Activated CD4-positive, alpha-beta memory T cell treated with anti-CD3 and anti-CD28 coated beads for 36 hours (primary cell): Measurements from ENCODE around the gene MYOZ1. TPM values are rescaled to one million over a fixed set of nuclear protein-coding genes. Genes with fewer than 3 reads are reported as not detected.
"Not testable (repeated sequence)": the region's sequence is repeated elsewhere in the genome, so short reads cannot be mapped to it uniquely, and the experiment has no call there.

Experiments
- CTCF ChIA-PET: fragments of 350-600 bp; sonication (Branson Sonifier 250); formaldehyde crosslinking; loops from one replicate; lab custom pipeline; 2021; ENCODE audit warnings: antibody characterized with exemption, inconsistent platforms; lab: Charles Lee
- POLR2A ChIA-PET: fragments of 350-600 bp; sonication (Branson Sonifier 250); formaldehyde crosslinking; loops from one replicate; lab custom pipeline; 2021; ENCODE audit warnings: antibody characterized with exemption; lab: Charles Lee
- DNase-seq: peaks from one replicate; pipeline ENCODE4 v3.0.0-alpha.2; 2020
- H3K27ac Mint-ChIP-seq: one replicate; pipeline ENCODE4 v1.8.0; 2021; ENCODE audit warnings: mixed read lengths
- H3K27me3 Mint-ChIP-seq: one replicate; pipeline ENCODE4 v1.8.0; 2021; ENCODE audit warnings: mixed read lengths
- H3K36me3 Mint-ChIP-seq: one replicate; pipeline ENCODE4 v1.8.0; 2021; ENCODE audit warnings: mixed read lengths
- H3K4me1 Mint-ChIP-seq: one replicate; pipeline ENCODE4 v1.8.0; 2021; ENCODE audit warnings: low read depth, mixed read lengths
- H3K4me3 Mint-ChIP-seq: one replicate; pipeline ENCODE4 v1.8.0; 2021; ENCODE audit warnings: mild to moderate bottlenecking, mixed read lengths
- H3K9me3 Mint-ChIP-seq: one replicate; pipeline ENCODE4 v1.8.0; 2021; ENCODE audit warnings: mixed read lengths
- intact Hi-C: fragments of 100-400 bp; cut with micrococcal nuclease; formaldehyde crosslinking; loops from one replicate; pipeline ENCODE4 v1.15.1; 2023
- total RNA-seq, 2 experiments: library from RNA; stranded (reverse); gene quantifications; one replicate each; pipeline ENCODE4 v1.2.3, GENCODE V29; 2021

Gene MYOZ1
- total RNA-seq, 2 experiments from 2014 or later, result not detected

DNA sequence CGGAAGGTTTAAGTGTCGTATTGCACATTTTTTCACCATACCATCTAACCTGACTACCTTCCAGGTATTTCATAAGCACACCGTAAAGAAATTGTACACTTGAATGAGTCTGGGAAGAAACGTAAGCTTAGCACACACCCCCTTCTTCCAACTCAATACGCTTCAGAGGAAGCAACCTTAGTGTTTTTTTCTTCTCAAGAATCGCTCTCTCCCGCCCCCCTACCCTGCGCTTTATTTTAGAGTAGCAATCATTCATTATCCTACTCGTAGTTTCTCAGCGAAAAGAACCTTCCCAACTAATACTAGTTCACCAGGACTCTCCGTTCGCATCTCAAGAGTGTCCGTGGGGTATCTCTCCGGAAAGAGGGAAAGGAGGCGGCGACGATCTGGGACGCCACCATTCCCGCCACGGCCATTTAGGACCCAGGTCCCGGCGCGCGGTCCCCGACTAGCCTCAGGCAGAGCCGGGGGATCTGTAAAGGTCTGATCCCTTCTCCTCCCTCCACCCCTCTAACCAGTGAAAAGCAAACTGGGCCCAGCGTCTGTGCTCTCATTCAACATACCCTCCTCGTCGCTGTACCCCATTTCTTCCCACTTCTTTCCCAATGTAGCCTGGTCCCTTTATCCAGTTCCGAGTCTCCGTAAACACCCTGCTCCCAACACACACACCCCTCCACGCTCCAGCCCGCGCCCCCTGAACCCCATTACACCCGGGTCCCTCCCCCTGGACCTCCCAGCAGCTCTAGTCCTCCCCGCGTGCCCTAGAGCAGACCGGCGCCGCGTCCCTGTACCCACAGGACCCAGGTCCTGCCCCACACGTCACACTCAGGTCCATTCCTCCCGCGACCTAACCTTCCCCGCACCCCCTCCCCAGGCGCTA is 16.0 kb downstream of the MYOZ1 start:
- intact Hi-C loops, result loop anchor here (5.0 to 10.0 kb wide), 3 partner anchors 98 to 213 kb away; partner anchors contain the start of gene ANXA7
- POLR2A ChIA-PET, result interaction anchor here (0.6 to 1.0 kb wide), 4 partner anchors 65 to 528 kb away, joined by 3 to 7 read pairs (median 4); no protein-coding TSS in a partner anchor
- peak; percentile 32 for DNase-seq
- Mint-ChIP-seq H3K4me3 (peak overlapping the region; percentile 94), H3K27me3 (no peaks in the 10 kb centered on the region), H3K36me3 (peaks cover 3% of the 10 kb centered on the region), H3K9me3 (no peaks in the 10 kb centered on the region), H3K4me1 (peaks cover 17% of the 10 kb centered on the region), H3K27ac (peak overlapping the region; percentile 93)
- CTCF ChIA-PET, result interaction anchor here (0.8 to 2.0 kb wide), 3 partner anchors 9 to 95 kb away, joined by 3 to 9 read pairs (median 4); no protein-coding TSS in a partner anchor

DNA sequence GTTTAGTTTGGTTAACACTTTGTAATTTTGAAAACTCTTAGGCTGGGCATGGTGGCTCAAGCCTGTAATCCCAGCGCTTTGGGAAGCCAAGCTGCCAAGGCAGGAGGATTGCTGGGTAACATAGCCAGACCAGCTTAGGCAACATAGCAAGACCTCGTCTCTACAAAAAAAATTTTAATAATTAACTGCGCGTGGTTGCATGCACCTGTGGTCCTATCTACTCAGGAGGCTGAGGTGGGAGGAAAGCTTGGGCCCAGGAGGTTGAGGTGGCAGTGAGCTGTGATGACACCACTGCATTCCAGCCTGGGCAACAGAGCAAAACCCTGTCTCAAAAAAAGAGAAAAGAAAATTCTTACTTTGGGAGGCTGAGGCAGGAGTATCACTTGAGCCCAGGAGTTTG is 18.2 kb downstream of the MYOZ1 start:
- no peak for DNase-seq
- H3K9me3 Mint-ChIP-seq, result no peaks in the 10 kb centered on the region
- H3K27ac Mint-ChIP-seq, result no peak overlapping the region
- H3K36me3 Mint-ChIP-seq, result peaks cover 3% of the 10 kb centered on the region
- intact Hi-C loops, result loop anchor here (10.0 kb wide), 1 partner anchor 152 kb away; a partner anchor contains a TSS
- peaks cover 17% of the 10 kb centered on the region for H3K4me1 Mint-ChIP-seq
- H3K4me3 Mint-ChIP-seq, result no peak overlapping the region
- ChIA-PET CTCF (interaction anchor here (1.0 to 1.4 kb wide), 2 partner anchors 20 to 94 kb away, joined by 3 read pairs; no protein-coding TSS in a partner anchor), POLR2A (no interaction called here)
- no peaks in the 10 kb centered on the region for H3K27me3 Mint-ChIP-seq

GRCh38 chr10:73620974-73621373 is 20.3 kb downstream of the MYOZ1 start:
- intact Hi-C loops, result loop anchor here (10.0 kb wide), 1 partner anchor 154 kb away; a partner anchor contains a TSS
- not testable (repeated sequence) for H3K36me3 Mint-ChIP-seq

DNA sequence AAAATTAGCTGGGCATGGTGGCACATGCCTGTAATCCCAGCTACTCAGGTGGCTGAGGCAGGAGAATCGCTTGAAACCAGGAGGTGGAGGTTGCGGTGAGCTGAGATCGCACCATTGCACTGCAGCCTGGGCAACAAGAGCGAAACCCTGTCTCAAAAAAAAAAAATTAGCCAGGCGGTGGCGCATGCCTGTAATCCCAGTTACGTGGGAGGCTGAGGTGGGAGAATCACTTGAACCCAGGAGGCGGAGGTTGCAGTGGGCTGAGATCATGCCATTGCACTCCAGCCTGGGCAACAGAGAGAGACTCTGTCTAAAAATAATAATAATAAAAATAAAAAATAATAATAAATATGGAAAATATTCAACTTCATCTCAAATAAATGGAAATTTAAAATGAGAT is 24.1 kb downstream of the MYOZ1 start:
- H3K4me3 Mint-ChIP-seq, intact Hi-C loops, H3K27ac Mint-ChIP-seq, POLR2A ChIA-PET, H3K9me3 Mint-ChIP-seq, H3K27me3 Mint-ChIP-seq, H3K36me3 Mint-ChIP-seq, H3K4me1 Mint-ChIP-seq, DNase-seq: not testable (repeated sequence)
- CTCF ChIA-PET, result interaction anchor here (1.4 kb wide), 1 partner anchor 27 kb away, joined by 3 read pairs; no protein-coding TSS in a partner anchor

More at GRCh38 chr10:73620974-73621373, 20.3 kb downstream of the MYOZ1 start:
- DNase-seq, H3K27ac Mint-ChIP-seq, POLR2A ChIA-PET, CTCF ChIA-PET, H3K4me3 Mint-ChIP-seq, H3K4me1 Mint-ChIP-seq, H3K27me3 Mint-ChIP-seq, H3K9me3 Mint-ChIP-seq: not testable (repeated sequence)

DNA sequence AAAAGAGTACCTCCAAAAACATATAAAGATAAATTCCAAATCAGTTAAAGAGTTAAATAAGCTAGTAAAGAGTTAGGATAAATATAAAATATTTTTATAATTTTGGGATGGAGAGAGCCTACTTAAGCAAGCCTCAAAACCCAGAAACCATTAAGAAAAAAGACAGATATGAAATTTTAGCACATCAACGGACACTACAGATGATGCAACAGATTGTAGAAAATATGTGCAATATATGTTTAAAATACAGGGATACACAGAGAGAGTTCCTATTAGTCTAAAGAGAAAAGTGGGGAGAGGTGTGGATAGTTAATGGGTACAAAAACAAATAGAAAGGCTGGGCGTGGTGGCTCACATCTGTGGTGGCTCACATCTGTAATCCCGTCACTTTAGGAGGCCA is 26.6 kb downstream of the MYOZ1 start:
- POLR2A ChIA-PET, result no interaction called here

DNA sequence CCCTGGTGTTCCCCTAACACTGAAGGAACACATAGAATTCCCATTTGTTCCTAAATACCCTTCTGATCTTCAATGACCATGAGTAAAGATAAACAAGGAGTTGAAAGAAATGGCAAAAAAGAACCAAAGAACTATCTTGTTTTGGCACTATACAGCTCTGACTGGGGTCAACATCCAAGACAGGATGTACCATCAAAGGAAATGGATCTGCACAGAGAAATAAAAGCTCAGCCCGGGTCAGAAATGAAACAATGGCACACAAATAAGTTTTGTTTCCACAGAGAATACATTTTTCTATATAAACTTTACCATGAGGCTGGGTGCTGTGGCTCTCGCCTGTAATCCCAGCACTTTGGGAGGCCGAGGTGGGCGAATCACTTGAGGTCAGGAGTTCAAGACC is 32.2 kb downstream of the MYOZ1 start:
- Mint-ChIP-seq H3K27ac (no peak overlapping the region), H3K4me1 (no peaks in the 10 kb centered on the region), H3K36me3 (no peaks in the 10 kb centered on the region), H3K4me3 (no peak overlapping the region), H3K27me3 (no peaks in the 10 kb centered on the region), H3K9me3 (no peaks in the 10 kb centered on the region)
- CTCF ChIA-PET, result interaction anchor here (1.4 kb wide), 1 partner anchor 36 kb away, joined by 3 read pairs; no protein-coding TSS in a partner anchor
- POLR2A ChIA-PET, result no interaction called here
- DNase-seq, result no peak
- intact Hi-C loops, result no loop called here

More for the DNA sequence above, 26.6 kb downstream of the MYOZ1 start:
- Mint-ChIP-seq H3K4me1 (no peaks in the 10 kb centered on the region), H3K4me3 (no peak overlapping the region), H3K27me3 (no peaks in the 10 kb centered on the region), H3K36me3 (no peaks in the 10 kb centered on the region), H3K9me3 (no peaks in the 10 kb centered on the region), H3K27ac (no peak overlapping the region)
- CTCF ChIA-PET, result no interaction called here
- DNase-seq, result no peak
- intact Hi-C loops, result no loop called here

GRCh38 chr10:73601486-73601921 is 39.8 kb downstream of the MYOZ1 start:
- ChIA-PET POLR2A (no interaction called here), CTCF (interaction anchor here (2.5 kb wide), 1 partner anchor 72 kb away, joined by 7 read pairs; no protein-coding TSS in a partner anchor)
- DNase-seq, result no peak
- Mint-ChIP-seq H3K4me3 (no peak overlapping the region), H3K27me3 (no peaks in the 10 kb centered on the region), H3K9me3 (no peaks in the 10 kb centered on the region), H3K27ac (no peak overlapping the region), H3K4me1 (no peaks in the 10 kb centered on the region), H3K36me3 (no peaks in the 10 kb centered on the region)
- intact Hi-C loops, result no loop called here

DNA sequence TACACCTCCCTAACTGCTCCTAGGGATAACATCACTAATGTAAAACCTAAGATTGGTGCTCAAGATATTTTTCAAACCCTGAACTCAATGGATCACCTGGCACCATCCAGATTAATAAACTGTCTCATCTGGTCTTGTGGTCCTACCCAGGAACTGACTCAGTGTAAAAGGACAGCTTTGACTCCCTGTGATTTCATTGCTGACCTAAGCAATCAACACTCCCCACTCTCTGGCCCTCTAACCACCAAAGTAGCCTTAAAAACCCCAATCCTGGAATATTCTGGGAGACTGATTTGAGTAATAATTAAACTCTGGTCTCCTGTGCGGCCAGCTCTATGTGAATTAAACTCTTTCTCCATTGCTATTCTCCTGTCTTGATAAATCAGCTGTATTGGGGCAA is 43.9 kb downstream of the MYOZ1 start:
- POLR2A ChIA-PET, result no interaction called here
- Mint-ChIP-seq H3K27ac (no peak overlapping the region), H3K4me3 (no peak overlapping the region), H3K9me3 (no peaks in the 10 kb centered on the region), H3K27me3 (no peaks in the 10 kb centered on the region), H3K4me1 (peaks cover 4% of the 10 kb centered on the region), H3K36me3 (no peaks in the 10 kb centered on the region)
- CTCF ChIA-PET, result interaction anchor here (1.1 kb wide), 1 partner anchor 16 kb away, joined by 4 read pairs; no protein-coding TSS in a partner anchor
- intact Hi-C loops, result no loop called here
- no peak for DNase-seq

GRCh38 chr10:73593812-73594211 is 47.5 kb downstream of the MYOZ1 start:
- H3K27ac Mint-ChIP-seq, result no peak overlapping the region
- H3K4me3 Mint-ChIP-seq, result no peak overlapping the region
- DNase-seq, result no peak
- H3K27me3 Mint-ChIP-seq, result no peaks in the 10 kb centered on the region
- peaks cover 15% of the 10 kb centered on the region for H3K4me1 Mint-ChIP-seq
- POLR2A ChIA-PET, result no interaction called here
- CTCF ChIA-PET, result no interaction called here
- intact Hi-C loops, result no loop called here
- H3K36me3 Mint-ChIP-seq, result no peaks in the 10 kb centered on the region
- H3K9me3 Mint-ChIP-seq, result no peaks in the 10 kb centered on the region

DNA sequence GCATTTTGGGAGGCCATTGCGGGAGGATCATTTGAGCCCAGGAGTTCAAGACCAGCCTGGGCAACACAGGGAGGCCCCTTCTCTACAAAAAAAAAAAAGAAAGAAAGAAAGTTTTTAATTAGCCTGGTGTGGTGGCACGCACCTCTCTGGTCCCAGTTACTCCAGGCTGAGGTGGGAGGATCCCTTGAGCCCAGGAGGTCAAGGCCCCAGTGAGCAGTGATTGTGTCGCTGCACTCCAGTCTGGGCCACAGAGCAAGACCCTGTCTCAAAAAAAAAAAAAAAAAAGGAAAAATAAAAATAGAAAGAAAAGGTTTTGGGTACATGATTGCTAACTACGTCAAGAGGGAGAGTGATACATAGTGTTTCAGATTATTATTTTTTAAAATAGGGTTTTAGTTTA is 48.2 kb downstream of the MYOZ1 start:
- Mint-ChIP-seq H3K9me3 (no peaks in the 10 kb centered on the region), H3K36me3 (no peaks in the 10 kb centered on the region), H3K27ac (no peak overlapping the region), H3K27me3 (no peaks in the 10 kb centered on the region), H3K4me1 (peaks cover 15% of the 10 kb centered on the region), H3K4me3 (no peak overlapping the region)
- CTCF ChIA-PET, result no interaction called here
- intact Hi-C loops, result no loop called here
- POLR2A ChIA-PET, result no interaction called here
- DNase-seq, result no peak

DNA sequence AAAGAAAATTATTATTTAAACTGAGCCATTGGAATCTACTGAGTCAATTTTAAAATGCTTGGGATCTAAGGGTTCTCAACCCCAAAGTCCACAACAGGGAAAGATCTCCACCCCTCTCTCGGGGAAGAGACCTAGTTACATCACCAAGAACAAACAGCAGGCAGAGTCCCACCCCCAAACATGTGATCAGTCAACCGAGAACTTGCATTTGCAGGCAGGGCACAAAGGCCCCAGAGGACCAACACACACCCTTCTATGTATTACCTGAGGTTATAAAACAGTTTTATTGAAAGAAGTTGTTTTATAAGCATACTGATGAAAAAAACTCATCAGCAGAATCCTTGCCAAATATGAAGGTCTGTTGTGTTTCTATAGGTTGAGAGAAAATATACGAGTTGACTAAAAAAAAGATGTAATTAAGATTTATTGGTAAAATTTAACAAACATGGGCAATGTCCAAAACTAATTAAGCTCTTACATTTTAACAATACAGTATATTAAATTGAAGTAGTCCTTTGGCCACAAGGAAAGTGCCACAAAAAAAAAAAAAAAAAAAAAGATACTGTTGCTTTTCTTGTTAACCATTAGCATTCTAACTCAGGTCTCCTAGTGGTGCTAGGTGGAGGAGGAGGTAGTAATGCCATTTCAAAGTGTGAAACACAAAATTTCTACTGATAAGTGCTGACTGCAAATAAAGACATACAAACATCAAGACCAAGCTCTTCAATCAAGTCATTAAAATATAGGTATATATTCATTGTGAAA is 49.2 kb downstream of the MYOZ1 start:
- H3K36me3 Mint-ChIP-seq, result no peaks in the 10 kb centered on the region
- POLR2A ChIA-PET, result no interaction called here
- peaks cover 15% of the 10 kb centered on the region for H3K4me1 Mint-ChIP-seq
- CTCF ChIA-PET, result no interaction called here
- H3K4me3 Mint-ChIP-seq, result peak overlapping the region; percentile 38
- peak overlapping the region; percentile 16 for H3K27ac Mint-ChIP-seq
- intact Hi-C loops, result no loop called here
- H3K9me3 Mint-ChIP-seq, result no peaks in the 10 kb centered on the region
- H3K27me3 Mint-ChIP-seq, result no peaks in the 10 kb centered on the region
- peak; percentile 37 for DNase-seq
